GM19468 (cell line): Measurements from ENCODE around the gene OFD1.

Experiments
- ATAC-seq: cut with Tn5 transposase; IDR thresholded peaks from one replicate; pipeline ENCODE4 v1.9.1; 2021; ENCODE audit warnings: mild to moderate bottlenecking, moderate library complexity, moderate number of reproducible peaks; ENCODE audit not compliant: unreplicated experiment; ENCODE audit errors: extremely low read depth

OFD1 gene

DNA sequence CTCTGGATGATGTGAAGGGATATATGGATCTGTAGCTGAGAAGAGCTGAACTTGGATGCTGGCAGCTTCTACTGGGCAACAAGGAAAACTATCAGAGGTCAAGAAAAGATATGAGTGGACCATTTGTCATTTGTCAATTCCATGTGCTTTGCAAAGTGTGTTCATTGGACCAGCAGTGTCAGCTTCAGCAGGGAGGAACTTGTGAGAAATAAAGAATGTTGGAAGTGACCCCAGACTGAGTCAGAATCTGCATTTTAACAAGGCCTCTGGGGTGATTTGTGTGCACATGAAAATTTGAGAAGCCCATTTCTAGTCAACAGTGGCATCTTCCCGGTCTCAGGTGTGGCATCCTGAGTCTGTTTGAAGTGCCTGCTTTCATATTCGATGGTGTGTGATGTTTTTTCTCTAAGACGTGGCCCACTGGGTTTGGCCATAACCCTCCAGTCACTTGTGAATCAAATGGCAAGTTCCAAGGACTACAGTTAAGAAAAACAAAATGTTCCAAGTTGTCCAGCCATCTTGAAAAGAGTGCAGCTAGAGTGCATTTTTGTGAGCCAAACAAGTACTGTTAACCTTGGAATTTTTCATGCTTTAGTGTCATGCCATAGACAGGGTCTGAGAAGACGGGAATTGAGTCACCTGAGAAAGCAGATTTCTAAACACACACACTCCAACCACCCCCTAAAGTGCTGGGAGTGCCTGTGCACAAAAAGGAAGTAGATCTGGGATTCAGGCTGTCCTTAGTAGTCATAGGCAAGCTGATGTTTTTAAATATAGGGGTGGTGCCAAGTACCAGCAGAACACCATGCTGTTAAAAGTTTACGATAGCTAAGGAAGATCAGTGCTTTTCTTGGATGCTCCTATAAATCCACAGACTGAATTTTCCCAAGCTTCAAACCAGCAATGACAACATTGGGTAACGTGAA lies 55.9 kb downstream of the OFD1 start:
- no peak for ATAC-seq

DNA sequence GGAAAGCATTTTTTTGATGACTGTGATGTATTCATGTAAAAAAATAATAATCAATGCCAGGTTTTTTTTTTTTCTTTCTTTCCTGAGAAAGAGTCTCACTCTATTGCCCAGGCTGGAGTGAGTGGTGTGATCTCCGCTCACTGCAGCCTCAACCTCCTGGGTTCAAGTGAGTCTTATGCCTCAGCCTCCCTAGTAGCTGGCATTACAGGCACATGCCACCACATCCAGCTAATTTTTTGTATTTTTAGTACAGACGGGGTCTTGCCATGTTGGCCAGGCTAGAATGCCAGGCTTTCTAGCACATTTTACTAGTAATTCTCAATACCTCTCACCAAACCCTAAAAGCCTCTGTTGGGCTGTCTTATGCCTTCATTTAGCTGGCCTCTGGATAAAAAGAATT lies 56.6 kb downstream of the OFD1 start:
- ATAC-seq, result no peak

DNA sequence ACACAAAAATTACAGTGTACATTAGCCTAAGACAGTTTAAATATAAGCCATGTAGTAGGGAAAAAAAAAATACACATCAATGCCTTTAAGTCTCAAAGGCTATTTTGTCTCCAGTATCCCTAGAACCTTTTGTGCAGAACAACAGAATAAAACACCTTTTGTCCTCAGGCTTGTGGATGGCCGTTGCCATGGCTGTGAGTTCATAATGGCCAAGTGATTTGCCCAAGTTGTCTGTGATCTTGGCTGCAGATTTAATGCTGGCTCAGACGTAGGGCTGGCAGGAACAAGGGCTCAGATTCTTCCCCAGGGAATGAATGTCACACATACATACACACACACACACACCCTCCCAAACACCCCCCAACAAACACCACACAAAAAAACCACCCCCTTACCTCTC lies 57.0 kb downstream of the OFD1 start:
- no peak for ATAC-seq

DNA sequence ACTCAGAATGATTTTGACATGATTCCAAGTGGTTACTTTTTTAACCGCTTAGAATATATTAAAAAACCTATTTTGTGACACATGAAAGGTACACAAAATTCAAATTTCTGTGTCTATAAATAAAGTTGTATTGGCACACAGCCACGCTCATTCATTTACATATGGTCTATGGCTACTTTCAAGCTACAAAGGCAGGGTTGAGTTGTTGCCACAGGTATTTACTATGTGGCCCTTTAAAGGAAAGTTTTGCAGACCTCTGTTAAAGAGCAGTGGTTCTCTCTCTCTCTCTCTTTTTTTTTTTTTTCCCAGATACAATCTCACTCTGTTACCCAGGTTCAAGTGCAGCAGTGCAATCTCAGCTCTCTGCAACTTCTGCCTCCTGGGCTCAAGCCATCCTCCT lies 59.3 kb downstream of the OFD1 start:
- no peak for ATAC-seq

DNA sequence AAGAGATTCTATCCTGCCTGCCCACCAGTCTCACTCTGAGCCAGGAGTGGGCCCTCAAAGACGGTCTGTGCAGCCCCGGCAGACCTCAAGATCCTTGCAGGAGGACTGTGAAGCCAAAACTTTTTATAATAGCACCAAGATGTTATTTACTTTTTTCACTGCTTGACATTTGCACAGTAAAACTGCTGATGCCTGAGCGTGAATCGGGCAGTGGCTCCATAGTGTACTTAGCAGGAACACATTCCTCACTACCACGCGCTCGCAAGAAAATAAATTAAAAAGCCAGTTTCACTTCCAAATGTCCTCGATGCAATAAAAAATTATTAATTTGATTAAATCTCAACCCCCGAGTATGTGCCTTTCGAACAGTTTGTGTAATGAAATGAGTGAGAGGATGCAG lies 59.9 kb downstream of the OFD1 start:
- no peak for ATAC-seq

DNA sequence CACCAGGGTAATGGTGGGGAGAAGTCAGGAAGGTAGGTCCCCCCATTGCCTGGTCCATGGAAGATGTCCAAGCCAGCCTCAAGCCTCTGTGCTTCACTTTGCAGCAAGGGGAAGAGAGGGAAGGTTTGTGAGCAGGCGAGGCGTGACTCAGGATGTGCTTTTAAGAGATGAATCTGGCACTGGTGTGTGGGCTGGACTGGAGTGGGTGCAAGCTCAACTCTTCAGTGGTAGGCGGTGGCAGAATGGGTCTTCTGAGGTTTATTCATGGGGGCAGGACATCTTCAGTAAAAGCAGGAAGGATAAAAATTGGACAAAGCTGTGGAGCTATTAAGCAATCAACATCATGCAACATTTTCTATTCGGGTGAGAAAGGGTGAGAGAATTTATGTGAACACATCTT lies 63.0 kb downstream of the OFD1 start:
- no peak for ATAC-seq

DNA sequence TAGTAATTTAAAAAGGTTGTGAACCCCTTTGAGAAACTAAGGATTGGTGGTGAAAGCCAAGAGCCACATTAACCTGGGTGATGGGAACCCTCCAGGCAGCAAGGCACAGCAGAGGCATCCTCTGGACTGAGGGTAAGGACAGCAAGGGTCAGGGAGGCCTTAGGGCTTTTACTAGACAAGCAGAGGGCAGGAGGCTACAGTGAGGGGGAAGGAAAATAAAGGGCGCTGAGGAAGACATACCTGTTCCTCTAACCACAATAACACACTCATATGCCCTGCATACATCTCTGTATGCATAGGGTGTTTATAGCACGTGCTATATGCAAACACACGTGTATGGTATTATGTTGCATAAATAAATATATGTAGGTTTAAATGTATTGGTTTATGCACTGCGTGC lies 63.6 kb downstream of the OFD1 start:
- no peak for ATAC-seq

DNA sequence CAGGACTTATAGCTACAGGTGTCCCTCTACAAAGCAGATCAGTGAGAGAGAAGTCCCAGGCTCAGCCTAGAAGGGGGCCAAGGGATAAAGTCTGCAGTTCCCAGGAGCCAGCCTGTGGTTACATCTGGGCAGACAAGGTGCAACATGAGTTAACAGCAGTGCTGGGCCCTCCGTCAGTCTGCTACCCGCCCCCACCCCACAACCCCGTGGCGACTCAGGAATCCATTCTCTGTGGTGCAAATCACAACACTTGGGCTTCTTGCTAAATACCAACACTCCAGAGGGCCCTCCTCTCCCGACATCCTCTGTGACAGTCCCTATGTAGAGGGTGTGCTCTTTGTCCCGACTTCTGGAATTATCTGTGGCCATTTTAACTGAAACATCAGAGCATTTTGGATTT lies 68.6 kb downstream of the OFD1 start:
- no peak for ATAC-seq

DNA sequence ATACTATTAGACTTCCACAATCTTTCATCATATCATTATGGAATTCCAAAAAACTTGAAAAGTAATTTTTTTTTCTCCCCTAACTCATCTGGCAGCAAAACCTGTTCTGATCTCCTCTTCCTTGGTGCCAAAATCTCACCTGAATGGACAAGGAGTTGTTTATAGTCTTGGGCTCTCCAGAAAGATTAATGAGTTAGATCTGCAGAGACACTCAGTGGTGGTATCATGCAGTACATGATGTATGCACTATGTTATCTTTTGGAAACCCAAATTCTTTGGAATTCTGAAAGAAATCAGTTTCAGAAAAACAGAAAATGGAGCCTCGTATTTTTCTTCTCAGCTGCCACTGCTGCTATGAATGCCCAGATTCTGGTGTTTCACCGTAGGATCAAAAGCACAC lies 70.7 kb downstream of the OFD1 start:
- no peak for ATAC-seq

DNA sequence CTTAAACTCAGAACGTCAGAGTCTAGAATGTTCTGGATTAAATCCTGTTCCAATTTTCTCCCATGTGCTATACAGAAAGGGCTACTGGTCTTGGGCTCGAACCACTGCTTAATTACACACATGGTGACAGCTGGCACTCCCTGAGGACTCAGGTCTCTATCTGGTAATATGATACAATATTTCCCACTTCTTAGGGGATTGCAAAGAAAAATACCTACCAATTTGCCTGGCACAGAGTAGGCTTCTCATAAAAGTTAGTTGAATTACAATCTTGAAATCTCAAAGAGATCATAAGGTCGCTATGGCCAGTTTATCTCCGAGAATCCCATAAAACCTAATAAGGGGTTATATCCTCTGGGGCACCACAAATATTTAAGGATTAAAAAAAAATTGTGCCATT lies 73.7 kb downstream of the OFD1 start:
- ATAC-seq, result no peak

DNA sequence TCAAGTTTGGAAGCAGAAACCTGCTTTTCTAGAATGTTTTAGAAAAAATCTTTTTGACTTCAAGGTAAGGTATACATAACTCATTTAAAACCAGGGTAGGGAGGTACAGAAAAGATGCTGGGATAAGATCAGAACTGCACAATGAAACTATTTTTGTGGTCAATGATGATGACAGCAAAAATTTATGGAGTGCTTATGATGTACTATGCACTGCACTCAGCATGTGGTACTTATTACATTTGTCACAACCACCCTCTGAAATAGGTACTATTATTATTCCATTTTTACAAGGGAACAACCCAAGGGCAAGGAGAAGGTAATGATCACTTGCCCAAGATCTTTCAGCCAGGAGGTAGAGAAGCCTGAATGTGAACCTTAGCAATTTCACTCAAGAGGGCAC lies 74.3 kb downstream of the OFD1 start:
- no peak for ATAC-seq

DNA sequence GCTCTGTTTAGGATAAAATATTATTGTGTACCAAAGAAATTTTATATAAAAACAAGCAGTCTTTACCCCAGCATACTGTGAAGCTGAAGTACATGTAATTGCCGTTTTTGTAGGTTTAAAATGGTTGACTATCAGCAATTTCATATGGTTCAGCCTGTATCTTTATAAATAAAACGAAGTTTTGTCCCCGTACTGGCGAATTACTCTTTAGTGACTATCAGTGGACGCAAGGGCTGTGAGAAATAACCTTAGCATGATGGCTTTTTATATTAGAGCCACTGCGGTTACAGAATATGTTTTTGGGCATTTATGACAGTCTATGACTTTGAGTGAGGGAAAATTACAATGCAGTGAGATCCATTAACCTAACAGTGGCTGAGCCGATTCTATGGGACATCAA lies 81.1 kb downstream of the OFD1 start:
- ATAC-seq, result no peak

DNA sequence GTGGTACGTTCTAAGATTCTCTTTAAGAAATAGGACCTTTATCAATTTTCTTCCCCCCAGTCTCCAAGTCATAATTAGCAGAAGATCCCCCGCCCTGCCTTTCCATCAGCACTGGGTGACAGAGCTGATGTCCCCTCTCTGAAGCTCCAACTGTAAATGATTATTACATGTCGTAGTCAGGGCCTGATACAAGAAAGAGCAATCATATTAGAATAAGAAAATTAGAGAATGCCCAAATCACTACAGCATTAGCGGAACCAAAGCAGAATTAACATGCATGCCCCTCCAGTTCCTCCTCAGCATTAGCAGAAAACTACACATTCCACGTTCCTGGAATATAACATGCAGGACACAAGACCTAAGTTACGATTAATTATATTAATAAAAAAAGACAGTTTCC lies 81.6 kb downstream of the OFD1 start:
- no peak for ATAC-seq

DNA sequence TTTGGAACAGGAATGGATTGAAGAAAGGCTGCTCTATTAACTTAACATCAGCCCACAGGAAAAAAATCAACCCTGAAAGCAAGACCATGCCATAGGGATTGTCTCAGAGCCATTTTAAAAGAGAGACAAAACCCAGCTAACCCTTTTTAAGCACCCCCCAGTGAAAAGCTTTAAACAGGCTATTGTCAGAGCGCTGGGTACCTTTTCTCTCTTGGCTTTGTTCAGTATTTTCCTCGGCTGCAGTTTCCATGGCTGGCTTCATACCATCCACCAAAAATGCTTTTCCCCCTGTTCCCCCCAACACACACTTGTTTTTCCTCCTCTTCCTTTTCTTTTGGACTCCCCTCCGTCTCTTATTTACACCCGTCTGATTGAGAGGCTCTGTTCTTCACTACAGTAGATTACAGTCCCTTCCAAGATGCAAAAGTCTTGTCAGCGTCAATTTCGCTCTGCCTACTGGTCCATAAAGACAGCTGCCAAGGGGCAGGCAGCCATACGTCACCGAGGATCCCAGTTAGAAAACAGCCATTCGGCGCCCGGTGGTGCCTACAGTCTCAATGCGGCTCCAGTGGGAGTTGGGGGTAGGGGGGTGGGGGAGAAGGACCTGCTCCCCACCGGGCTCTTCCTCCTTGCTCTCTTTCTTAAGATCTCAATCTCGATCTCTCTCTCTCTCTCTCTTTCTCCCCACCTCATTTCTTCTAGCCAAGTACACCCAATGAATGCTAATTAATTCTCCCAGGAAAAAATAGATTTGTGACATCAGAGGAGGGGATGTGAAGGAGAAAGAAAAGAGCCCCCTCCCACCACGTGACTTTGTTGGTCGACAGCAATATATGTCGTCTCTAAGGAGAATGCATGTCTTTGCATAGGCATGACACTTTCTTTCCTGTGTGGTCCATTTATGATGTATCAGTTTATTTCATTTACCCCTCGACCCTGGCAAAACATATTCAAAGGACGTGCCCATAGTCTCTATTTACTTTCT lies 82.4 kb downstream of the OFD1 start, which contains the start of gene GPM6B:
GPM6B (minus strand) TSS at position 451 of the 985 bp plus-strand sequence; CDS start at position 262, 189 bp downstream.
- ATAC-seq, result no peak
